ENCODE measurements around the gene CRADD. TPM values are rescaled to one million over a fixed set of nuclear protein-coding genes. Genes with fewer than 3 reads are reported as not detected.

CRADD gene
- polyA plus RNA-seq, 1 of the 3 experiments (the other 2 are of a cell fraction), result 13.6 TPM

DNA sequence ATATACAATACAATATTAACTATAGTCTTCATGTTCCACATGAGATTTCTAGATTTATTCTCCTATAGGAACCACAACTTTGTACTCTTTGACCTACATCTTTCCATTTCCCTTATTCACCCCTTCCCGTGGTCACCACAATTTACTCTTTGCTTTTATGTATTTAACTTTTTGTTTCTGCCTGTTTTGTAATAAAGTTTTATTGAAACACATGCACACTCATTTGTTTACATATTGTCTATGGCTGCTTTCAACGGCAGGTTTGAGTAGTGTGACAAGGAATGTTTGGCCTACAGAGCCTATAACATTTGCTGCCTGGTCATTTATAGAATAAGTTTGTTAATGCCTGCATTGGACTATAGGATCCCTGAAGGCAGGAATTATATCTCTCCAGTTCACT, 231.1 kb downstream of the CRADD start:
- H3F3A ChIP-seq (replicated peaks; ENCODE audit: insufficient read depth), result peaks cover 6% of the 10 kb centered on the region
- no peak overlapping the region for H3K27ac ChIP-seq (ENCODE audit: low read depth in 2 of 2, low read length in 1 of 2)
- no peaks in the 10 kb centered on the region for H3K36me3 ChIP-seq (replicated peaks in 1 of 2; ENCODE audit: control insufficient read depth in 1 of 2, insufficient read depth in 2 of 2, low read length in 1 of 2)
- H3K9me2 ChIP-seq, result no peaks in the 10 kb centered on the region
- H2AFZ ChIP-seq (ENCODE audit: low read depth), result no peak overlapping the region
- no peak for DNase-seq
- POLR2A ChIA-PET, result no interaction called here
- H3K9me3 ChIP-seq, result no peaks in the 10 kb centered on the region
- WGBS (ENCODE audit: low lambda C conversion rate), result 86% methylated on average over 2 of the region's 2 CpGs
- no peaks in the 10 kb centered on the region for H3K27me3 ChIP-seq (ENCODE audit: insufficient read depth)
- H3K79me2 ChIP-seq (ENCODE audit: insufficient read depth), result no peaks in the 10 kb centered on the region
- H4K20me1 ChIP-seq (ENCODE audit: insufficient read depth), result no peaks in the 10 kb centered on the region
- CTCF ChIA-PET, result no interaction called here
- no peak for TF ChIP-seq TCF12 (IDR thresholded peaks at IDR 0.05)
- no peak for TF ChIP-seq ELF1 (IDR thresholded peaks at IDR 0.05)
- no peak for TF ChIP-seq RAD21 (IDR thresholded peaks at IDR 0.05; ENCODE audit: low read length)
- TF ChIP-seq, protein P1, sequence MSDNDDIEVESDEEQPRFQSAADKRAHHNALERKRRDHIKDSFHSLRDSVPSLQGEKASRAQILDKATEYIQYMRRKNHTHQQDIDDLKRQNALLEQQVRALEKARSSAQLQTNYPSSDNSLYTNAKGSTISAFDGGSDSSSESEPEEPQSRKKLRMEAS (IDR thresholded peaks at IDR 0.05; ENCODE audit: low read depth), result no peak
- TF ChIP-seq, protein P2, sequence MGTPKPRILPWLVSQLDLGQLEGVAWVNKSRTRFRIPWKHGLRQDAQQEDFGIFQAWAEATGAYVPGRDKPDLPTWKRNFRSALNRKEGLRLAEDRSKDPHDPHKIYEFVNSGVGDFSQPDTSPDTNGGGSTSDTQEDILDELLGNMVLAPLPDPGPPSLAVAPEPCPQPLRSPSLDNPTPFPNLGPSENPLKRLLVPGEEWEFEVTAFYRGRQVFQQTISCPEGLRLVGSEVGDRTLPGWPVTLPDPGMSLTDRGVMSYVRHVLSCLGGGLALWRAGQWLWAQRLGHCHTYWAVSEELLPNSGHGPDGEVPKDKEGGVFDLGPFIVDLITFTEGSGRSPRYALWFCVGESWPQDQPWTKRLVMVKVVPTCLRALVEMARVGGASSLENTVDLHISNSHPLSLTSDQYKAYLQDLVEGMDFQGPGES (IDR thresholded peaks at IDR 0.05; ENCODE audit: low read depth, low read length), result no peak
- no peak for TF ChIP-seq GABPA (IDR thresholded peaks at IDR 0.05; ENCODE audit: low read depth)
- TF ChIP-seq, protein P3, sequence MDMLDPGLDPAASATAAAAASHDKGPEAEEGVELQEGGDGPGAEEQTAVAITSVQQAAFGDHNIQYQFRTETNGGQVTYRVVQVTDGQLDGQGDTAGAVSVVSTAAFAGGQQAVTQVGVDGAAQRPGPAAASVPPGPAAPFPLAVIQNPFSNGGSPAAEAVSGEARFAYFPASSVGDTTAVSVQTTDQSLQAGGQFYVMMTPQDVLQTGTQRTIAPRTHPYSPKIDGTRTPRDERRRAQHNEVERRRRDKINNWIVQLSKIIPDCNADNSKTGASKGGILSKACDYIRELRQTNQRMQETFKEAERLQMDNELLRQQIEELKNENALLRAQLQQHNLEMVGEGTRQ (IDR thresholded peaks at IDR 0.05; ENCODE audit: borderline replicate concordance, low read depth, low read length), result no peak
- TF ChIP-seq FOXM1 (IDR thresholded peaks at IDR 0.05; ENCODE audit: low read depth), result no peak
- TF ChIP-seq, protein P4, sequence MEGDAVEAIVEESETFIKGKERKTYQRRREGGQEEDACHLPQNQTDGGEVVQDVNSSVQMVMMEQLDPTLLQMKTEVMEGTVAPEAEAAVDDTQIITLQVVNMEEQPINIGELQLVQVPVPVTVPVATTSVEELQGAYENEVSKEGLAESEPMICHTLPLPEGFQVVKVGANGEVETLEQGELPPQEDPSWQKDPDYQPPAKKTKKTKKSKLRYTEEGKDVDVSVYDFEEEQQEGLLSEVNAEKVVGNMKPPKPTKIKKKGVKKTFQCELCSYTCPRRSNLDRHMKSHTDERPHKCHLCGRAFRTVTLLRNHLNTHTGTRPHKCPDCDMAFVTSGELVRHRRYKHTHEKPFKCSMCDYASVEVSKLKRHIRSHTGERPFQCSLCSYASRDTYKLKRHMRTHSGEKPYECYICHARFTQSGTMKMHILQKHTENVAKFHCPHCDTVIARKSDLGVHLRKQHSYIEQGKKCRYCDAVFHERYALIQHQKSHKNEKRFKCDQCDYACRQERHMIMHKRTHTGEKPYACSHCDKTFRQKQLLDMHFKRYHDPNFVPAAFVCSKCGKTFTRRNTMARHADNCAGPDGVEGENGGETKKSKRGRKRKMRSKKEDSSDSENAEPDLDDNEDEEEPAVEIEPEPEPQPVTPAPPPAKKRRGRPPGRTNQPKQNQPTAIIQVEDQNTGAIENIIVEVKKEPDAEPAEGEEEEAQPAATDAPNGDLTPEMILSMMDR (IDR thresholded peaks at IDR 0.05), result no peak
- TF ChIP-seq, protein P5, sequence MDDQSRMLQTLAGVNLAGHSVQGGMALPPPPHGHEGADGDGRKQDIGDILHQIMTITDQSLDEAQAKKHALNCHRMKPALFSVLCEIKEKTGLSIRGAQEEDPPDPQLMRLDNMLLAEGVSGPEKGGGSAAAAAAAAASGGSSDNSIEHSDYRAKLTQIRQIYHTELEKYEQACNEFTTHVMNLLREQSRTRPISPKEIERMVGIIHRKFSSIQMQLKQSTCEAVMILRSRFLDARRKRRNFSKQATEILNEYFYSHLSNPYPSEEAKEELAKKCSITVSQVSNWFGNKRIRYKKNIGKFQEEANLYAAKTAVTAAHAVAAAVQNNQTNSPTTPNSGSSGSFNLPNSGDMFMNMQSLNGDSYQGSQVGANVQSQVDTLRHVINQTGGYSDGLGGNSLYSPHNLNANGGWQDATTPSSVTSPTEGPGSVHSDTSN (IDR thresholded peaks at IDR 0.05), result no peak
- TF ChIP-seq RFX5 (IDR thresholded peaks at IDR 0.05; ENCODE audit: low read length), result no peak
- no peak for TF ChIP-seq RXRA (IDR thresholded peaks at IDR 0.05; ENCODE audit: borderline replicate concordance, low read depth)
- no peak for TF ChIP-seq SIN3A (IDR thresholded peaks at IDR 0.05; ENCODE audit: borderline replicate concordance, low read depth, low read length)
- TF ChIP-seq RCOR1 (IDR thresholded peaks at IDR 0.05; ENCODE audit: low read length), result no peak
- no peak for TF ChIP-seq SMC3 (IDR thresholded peaks at IDR 0.05; ENCODE audit: low read depth, low read length)
- TF ChIP-seq EP300 (IDR thresholded peaks at IDR 0.05; ENCODE audit: borderline replicate concordance in 1 of 2, low read depth in 1 of 2, low read length in 1 of 2), result no peak
- no peak for TF ChIP-seq EZH2phosphoT487 (IDR thresholded peaks at IDR 0.05; ENCODE audit: borderline replicate concordance, low read depth)
- H3K4me2 ChIP-seq, result no peak overlapping the region
- no peak overlapping the region for H3K9ac ChIP-seq
- H3K4me3 ChIP-seq (ENCODE audit: low read depth in 2 of 2, low read length in 1 of 2), result no peak overlapping the region
- H3K4me1 ChIP-seq (ENCODE audit: control insufficient read depth in 1 of 2, insufficient read depth in 2 of 2, low read depth in 1 of 2, low read length in 1 of 2), result peaks cover 0 to 6% of the 10 kb centered on the region in 2 experiments; a peak in 1 of 4 replicates
